Right lobe of liver (tissue), 6 donors: ENCODE results near the gene CDK4. TPM values are rescaled to one million over a fixed set of nuclear protein-coding genes. Genes with fewer than 3 reads are reported as not detected.

Source experiments
- ATAC-seq, 4 donors: fragments of 200-7000 bp; cut with Tn5 transposase; one replicate each; pipeline ENCODE4 v1.9.1; 2020; ENCODE audit warnings: mild to moderate bottlenecking in 4 of 4, moderate library complexity in 4 of 4
- DNase-seq, 3 donors: peaks; one replicate each; pipeline ENCODE4 v3.0.0-alpha.2; 2020
- H3K27ac ChIP-seq, 3 donors: fragments of 200-600 bp; one replicate each; pipeline ENCODE4 v1.8.0; 2022
- H3K27me3 ChIP-seq, 2 donors: fragments of 200-600 bp; one replicate each; pipeline ENCODE4 v1.8.0; 2022
- H3K36me3 ChIP-seq, 4 donors: fragments of 200-600 bp; sonication (generic) in 1 of 4; one replicate each; pipeline versions ENCODE4 v1.5.1 to v1.8.0; 2017 to 2022; ENCODE audit warnings: control low read depth in 1 of 4
- H3K4me1 ChIP-seq, 4 donors: fragments of 200-600 bp; sonication (generic) in 1 of 4; one replicate each; pipeline versions ENCODE4 v1.5.1 to v1.8.0; 2017 to 2022; ENCODE audit warnings: control low read depth in 1 of 4
- H3K4me3 ChIP-seq, 3 donors: fragments of 200-600 bp; one replicate each; pipeline ENCODE4 v1.8.0; 2022
- H3K9me3 ChIP-seq, 4 donors: fragments of 200-600 bp; sonication (generic) in 1 of 4; one replicate each; pipeline versions ENCODE4 v1.5.1 to v1.8.0; 2017 to 2022; ENCODE audit warnings: control low read depth in 1 of 4
- CTCF ChIP-seq, 4 donors: fragments of 200-600 bp in 3 of 4; fragments of 450-650 bp in 1 of 4; IDR thresholded peaks; one replicate each; pipeline versions ENCODE4 v1.5.1 to v1.8.0; 2016 to 2022; ENCODE audit warnings: antibody characterized with exemption in 4 of 4, mild to moderate bottlenecking in 2 of 4
- POLR2A ChIP-seq: fragments of 450-650 bp; IDR thresholded peaks from one replicate; pipeline ENCODE4 v1.6.1; 2017; ENCODE audit warnings: antibody characterized with exemption, mild to moderate bottlenecking
- WGBS: methylation state at CpG from one replicate; pipeline ENCODE4 v1.1.6; 2018; ENCODE audit warnings: low coverage, low lambda C conversion rate; ENCODE audit not compliant: insufficient coverage; ENCODE audit errors: missing lambda C conversion rate; 5-methylcytosine and 5-hydroxymethylcytosine counted together
- intact Hi-C, 2 donors: fragments of 100-400 bp; cut with DNase I; formaldehyde crosslinking; loops; one replicate each; pipeline versions ENCODE4 v1.11.2 to v1.14.1; 2022
- total RNA-seq, 6 experiments: library from RNA; depleted of rRNA in 2 of 6; stranded (reverse); fragments of >200 nt in 2 of 6; fragmentation: NEBNext Ultra II Directional in 3 of 6; extraction: Animal tissue kit (Norgen Biotek cat#: 25700) in 3 of 6; gene quantifications; one replicate each; pipeline versions ENCODE4 v1.1.0 to v1.2.4, GENCODE V29; 2016 to 2023
- donor health status: DM: no; HTN: yes; CAD: no.
- donor health status: DM: no; HTN: no; CAD: no.
- donor health status: DM: no; HTN: no; CAD: no.
- donor health status: DM: no; HTN: yes; CAD: no.
- donor health status: DM: no; HTN: yes; CAD: no.

CDK4 gene
- total RNA-seq, 6 experiments from 2014 or later = 23.3 to 47.3 (median 31.8) TPM

- no peaks in the 10 kb centered on the region for H3K27me3 ChIP-seq
- no peak for ATAC-seq
- intact Hi-C loops = no loop called here
- peaks cover 0 to 17% (median 0%) of the 10 kb centered on the region in 4 donors for H3K4me1 ChIP-seq
- peaks cover 0 to 4% (median 0%) of the 10 kb centered on the region in 4 donors for H3K36me3 ChIP-seq
- H3K9me3 ChIP-seq = no peaks in the 10 kb centered on the region
- no peak for DNase-seq
- WGBS = no CpG with 5 or more reads among the region's 4 CpGs
- H3K27ac ChIP-seq = no peak overlapping the region
- no peak for TF ChIP-seq POLR2A
- no peak overlapping the region for H3K4me3 ChIP-seq
These were observed 28.3 kb upstream of the CDK4 start for GRCh38 chr12:57780284-57780897.

DNA sequence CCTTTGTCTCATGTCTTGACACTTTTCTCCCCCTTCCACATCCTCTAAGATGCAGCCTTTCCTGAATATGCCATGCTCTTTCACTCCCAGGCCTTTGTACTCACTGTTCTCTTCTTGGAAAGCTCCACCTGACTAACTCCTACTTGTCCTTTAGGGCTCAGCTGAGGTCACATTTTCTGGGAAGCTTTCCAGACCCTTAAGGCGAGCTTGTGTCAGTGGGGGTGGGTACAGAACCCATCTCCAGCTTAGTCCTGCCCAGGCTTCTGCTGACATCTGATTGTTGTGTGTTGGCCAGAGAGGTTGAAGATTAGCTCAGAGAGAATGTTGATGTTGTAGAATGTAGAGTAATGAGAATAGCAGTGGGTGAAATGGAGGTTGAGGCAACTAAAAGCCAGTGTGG, 27.6 kb upstream of the CDK4 start:
- no peaks in the 10 kb centered on the region for H3K27me3 ChIP-seq
- no peak overlapping the region for H3K4me3 ChIP-seq
- H3K4me1 ChIP-seq = peaks cover 0 to 17% (median 0%) of the 10 kb centered on the region in 4 donors
- intact Hi-C loops = no loop called here
- TF ChIP-seq CTCF (IDR thresholded peaks at IDR 0.05) (no peak), POLR2A (no peak)
- ATAC-seq = no peak
- no peaks in the 10 kb centered on the region for H3K36me3 ChIP-seq
- H3K9me3 ChIP-seq = no peaks in the 10 kb centered on the region
- H3K27ac ChIP-seq = no peak overlapping the region
- no peak for DNase-seq
- WGBS = 58% methylated on average over 1 of the region's 1 CpG

DNA sequence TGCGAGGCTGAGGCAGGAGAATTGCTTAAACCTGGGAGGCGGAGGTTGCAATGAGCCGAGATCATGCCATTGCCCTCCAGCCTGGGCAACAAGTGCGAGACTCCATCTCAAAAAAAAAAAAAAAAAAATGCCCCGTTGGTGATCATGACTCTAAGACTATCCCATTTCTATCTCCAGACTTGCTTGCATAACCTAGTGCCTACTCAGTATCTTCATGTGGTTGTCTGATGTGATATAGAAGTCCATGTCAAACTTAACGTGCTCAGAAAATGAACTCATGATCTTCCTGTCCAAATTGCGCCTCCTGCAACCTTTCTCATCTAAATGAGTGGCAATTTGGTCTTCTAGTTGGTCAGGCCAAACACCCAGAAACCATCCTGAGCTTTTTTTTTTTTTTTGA, 25.8 kb upstream of the CDK4 start:
- peaks cover 1 to 10% (median 3%) of the 10 kb centered on the region in 4 donors for H3K4me1 ChIP-seq
- H3K36me3 ChIP-seq = no peaks in the 10 kb centered on the region
- H3K27me3 ChIP-seq = no peaks in the 10 kb centered on the region
- DNase-seq = no peak
- no peak for TF ChIP-seq POLR2A
- TF ChIP-seq CTCF (IDR thresholded peaks at IDR 0.05) = no peak
- WGBS = 86% methylated on average over 6 of the region's 7 CpGs
- H3K9me3 ChIP-seq = no peaks in the 10 kb centered on the region
- intact Hi-C loops = no loop called here
- H3K4me3 ChIP-seq = no peak overlapping the region
- no peak overlapping the region for H3K27ac ChIP-seq
- ATAC-seq = no peak

- H3K27me3 ChIP-seq = no peaks in the 10 kb centered on the region
- H3K36me3 ChIP-seq = no peaks in the 10 kb centered on the region
- H3K4me1 ChIP-seq = peaks cover 2 to 10% (median 3%) of the 10 kb centered on the region in 4 donors
- no peak for TF ChIP-seq CTCF (IDR thresholded peaks at IDR 0.05)
- intact Hi-C loops = no loop called here
- H3K9me3 ChIP-seq = no peaks in the 10 kb centered on the region
- WGBS = 84% methylated on average over 7 of the region's 7 CpGs
- H3K27ac ChIP-seq = no peak overlapping the region
- DNase-seq = no peak
- ATAC-seq = no peak
- H3K4me3 ChIP-seq = no peak overlapping the region
These were observed 25.3 kb upstream of the CDK4 start for GRCh38 chr12:57777367-57777766.

DNA sequence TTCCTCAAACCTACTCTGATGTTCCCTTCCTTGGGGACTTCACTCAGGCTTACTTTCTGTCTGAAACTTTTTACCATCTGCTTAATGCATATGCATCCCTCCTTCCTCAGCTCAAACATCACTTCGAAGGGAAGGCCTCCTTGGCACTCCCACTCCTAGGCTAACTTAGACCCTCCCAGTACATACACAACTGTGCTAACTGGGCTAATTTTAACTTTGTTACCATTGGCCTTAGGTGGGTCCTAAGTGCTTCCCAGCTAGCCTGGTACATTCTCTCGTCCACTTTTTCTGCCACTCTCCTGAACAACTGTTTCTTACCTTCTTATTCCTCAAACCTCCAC, 24.1 kb upstream of the CDK4 start:
- Histone ChIP-seq H3K4me3 (no peak overlapping the region), H3K27ac (no peak overlapping the region), H3K9me3 (no peaks in the 10 kb centered on the region), H3K36me3 (no peaks in the 10 kb centered on the region), H3K27me3 (no peaks in the 10 kb centered on the region), H3K4me1 (peaks cover 2 to 7% (median 4%) of the 10 kb centered on the region in 4 donors)
- no peak for TF ChIP-seq CTCF (IDR thresholded peaks at IDR 0.05)
- no peak for TF ChIP-seq POLR2A
- intact Hi-C loops = no loop called here
- no peak for ATAC-seq
- WGBS = 81% methylated on average over 2 of the region's 2 CpGs
- DNase-seq = no peak
